H1 (cell line): ENCODE results near the gene FBXL17.

Source experiments
- GABPA ChIP-seq: IDR thresholded peaks from 2 replicates; pipeline ENCODE4 v1.6.1; 2011; ENCODE audit warnings: mild to moderate bottlenecking, low read length, moderate library complexity, borderline replicate concordance; ENCODE audit not compliant: insufficient read depth
- MAX ChIP-seq: IDR thresholded peaks from 2 replicates; pipeline ENCODE4 v1.6.1; 2012; ENCODE audit warnings: inconsistent platforms

- TF ChIP-seq GABPA (no peak), MAX (no peak)
These were observed 510.9 kb downstream of the FBXL17 start for GRCh38 chr5:107871023-107871422.
